Measurements from ENCODE around the gene SOCS2. TPM values are rescaled to one million over a fixed set of nuclear protein-coding genes. Genes with fewer than 3 reads are reported as not detected.

SOCS2 gene
- total RNA-seq, 4 donors from 2014 or later, result 18.8 to 76.8 (median 42.0) TPM

DNA sequence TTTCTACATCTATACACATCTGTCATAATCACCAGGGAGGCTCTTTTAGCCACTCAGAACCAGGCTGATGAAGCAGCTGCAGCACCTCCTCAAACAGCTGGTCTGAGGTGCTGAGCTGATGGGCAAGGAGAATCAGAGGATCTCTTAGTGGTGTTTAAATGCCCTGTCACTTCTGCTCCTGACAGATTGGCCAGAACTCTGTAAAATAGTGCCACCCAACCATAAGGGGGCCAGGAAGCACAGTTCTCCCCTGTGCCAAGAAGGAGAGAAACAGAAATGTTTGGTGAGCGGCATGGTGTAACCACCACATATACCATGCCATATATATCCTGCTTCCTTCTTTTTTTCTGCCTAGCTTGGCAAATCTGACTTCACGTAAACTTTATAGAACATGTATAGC, 12.8 kb downstream of the SOCS2 start:
- Histone ChIP-seq H3K36me3 (no peaks in the 10 kb centered on the region), H3K27me3 (no peaks in the 10 kb centered on the region), H3K9me3 (no peaks in the 10 kb centered on the region), H3K4me1 (no peaks in the 10 kb centered on the region), H3K4me3 (no peak overlapping the region), H3K27ac (no peak overlapping the region)
- no peak for DNase-seq (ENCODE audit: low spot score in 2 of 2)
- no peak for TF ChIP-seq POLR2A (IDR thresholded peaks at IDR 0.05)
- TF ChIP-seq, protein P1, sequence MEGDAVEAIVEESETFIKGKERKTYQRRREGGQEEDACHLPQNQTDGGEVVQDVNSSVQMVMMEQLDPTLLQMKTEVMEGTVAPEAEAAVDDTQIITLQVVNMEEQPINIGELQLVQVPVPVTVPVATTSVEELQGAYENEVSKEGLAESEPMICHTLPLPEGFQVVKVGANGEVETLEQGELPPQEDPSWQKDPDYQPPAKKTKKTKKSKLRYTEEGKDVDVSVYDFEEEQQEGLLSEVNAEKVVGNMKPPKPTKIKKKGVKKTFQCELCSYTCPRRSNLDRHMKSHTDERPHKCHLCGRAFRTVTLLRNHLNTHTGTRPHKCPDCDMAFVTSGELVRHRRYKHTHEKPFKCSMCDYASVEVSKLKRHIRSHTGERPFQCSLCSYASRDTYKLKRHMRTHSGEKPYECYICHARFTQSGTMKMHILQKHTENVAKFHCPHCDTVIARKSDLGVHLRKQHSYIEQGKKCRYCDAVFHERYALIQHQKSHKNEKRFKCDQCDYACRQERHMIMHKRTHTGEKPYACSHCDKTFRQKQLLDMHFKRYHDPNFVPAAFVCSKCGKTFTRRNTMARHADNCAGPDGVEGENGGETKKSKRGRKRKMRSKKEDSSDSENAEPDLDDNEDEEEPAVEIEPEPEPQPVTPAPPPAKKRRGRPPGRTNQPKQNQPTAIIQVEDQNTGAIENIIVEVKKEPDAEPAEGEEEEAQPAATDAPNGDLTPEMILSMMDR (IDR thresholded peaks at IDR 0.05), result no peak
- 86 to 88% methylated on average over 2 of the region's 2 CpGs for WGBS, 2 donors

DNA sequence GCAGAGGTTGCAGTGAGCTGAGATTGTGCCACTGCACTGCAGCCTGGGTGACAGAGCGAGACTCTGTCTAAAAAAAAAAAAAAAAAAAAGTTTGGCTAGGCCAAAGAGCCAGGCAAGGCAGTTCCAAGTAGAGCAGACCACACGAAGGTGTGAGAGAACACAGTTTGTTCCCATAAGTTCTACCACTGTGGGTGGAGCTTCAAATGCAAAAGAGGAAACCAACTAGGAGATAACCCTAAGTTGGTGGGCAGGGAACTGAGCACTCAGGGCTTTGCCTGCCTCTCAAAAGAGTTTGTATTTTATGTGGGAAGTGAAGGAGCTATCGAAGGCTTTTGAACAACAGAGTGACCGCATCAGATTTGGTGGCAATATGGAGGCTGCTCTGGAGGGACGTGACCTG, 15.1 kb downstream of the SOCS2 start:
- Histone ChIP-seq H3K27ac (no peak overlapping the region), H3K4me3 (no peak overlapping the region), H3K4me1 (peaks cover 0 to 4% (median 0%) of the 10 kb centered on the region in 4 donors), H3K36me3 (no peaks in the 10 kb centered on the region), H3K27me3 (no peaks in the 10 kb centered on the region), H3K9me3 (no peaks in the 10 kb centered on the region)
- TF ChIP-seq, protein P1 (IDR thresholded peaks at IDR 0.05), result no peak
- no peak for TF ChIP-seq POLR2A (IDR thresholded peaks at IDR 0.05)
- no peak for TF ChIP-seq EP300 (IDR thresholded peaks at IDR 0.05)
- DNase-seq (ENCODE audit: low spot score in 2 of 2), result no peak
- WGBS, 2 donors, result 84 to 88% methylated on average over 5 of the region's 5 CpGs

DNA sequence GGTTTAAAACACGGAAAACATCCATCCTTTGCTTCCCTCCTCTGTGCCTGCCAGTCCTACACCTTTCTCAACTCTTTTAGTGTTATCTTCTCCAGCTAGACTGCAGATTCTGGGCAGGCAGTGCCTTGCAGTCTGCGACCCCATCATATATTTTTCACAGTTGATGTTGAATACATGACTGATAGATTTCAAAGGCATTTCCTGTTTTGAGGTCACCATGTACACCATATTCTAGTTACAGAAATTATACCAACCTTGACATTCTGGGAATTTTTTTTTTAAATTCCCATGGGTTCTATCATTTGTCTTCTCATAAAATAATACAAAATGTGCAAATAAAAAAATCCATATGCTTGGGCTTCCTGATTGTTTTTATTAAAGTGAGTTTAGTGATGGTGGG, 16.6 kb downstream of the SOCS2 start:
- TF ChIP-seq POLR2A (IDR thresholded peaks at IDR 0.05) (no peak), EP300 (IDR thresholded peaks at IDR 0.05) (no peak)
- TF ChIP-seq, protein P1 (IDR thresholded peaks at IDR 0.05), result no peak
- Histone ChIP-seq H3K36me3 (no peaks in the 10 kb centered on the region), H3K9me3 (no peaks in the 10 kb centered on the region), H3K27ac (no peak overlapping the region), H3K4me3 (no peak overlapping the region), H3K27me3 (no peaks in the 10 kb centered on the region), H3K4me1 (peaks cover 0 to 4% (median 0%) of the 10 kb centered on the region in 4 donors)
- DNase-seq (ENCODE audit: low spot score in 2 of 2), result no peak
- 82 to 84% methylated on average over 2 of the region's 2 CpGs for WGBS, 2 donors

DNA sequence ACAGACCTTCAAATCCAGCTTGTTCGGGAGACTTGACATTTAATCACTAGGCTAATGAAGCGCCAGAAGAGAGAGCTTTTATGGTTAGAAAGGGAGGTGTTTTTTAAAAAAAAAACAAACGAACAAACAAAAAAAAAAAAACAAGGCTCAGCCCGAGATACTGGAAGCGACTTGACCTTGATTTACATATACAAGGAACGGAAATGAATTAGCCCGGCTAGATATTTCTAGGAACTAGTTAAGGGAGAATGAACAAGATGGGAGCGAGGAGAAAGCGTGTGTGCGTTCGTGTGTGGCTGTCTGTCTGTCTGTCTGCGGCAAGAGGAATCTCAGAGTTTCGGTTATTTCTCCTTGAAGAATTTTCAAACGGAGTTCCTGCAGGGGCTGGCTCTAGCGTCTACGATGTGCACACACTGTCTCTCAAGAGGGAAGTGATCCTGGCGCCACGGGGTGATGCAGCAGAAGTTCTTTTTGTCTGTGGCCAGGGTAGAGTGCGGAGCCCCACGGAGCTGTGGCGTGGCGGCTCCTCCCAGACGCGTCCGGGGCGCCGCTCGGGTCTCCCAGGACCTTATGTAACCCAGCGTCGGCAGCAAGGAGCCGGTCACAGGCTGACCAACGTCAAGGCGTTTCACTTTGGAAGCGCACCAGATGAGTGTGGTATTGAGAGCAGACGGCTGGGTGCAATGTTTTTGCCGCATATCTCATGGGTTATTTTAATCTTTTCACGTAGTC, 18.8 kb downstream of the SOCS2 start:
- peak overlapping the region in 3 of 4 donors; percentile 12 to 76 (median 18) for H3K27ac ChIP-seq
- peak; percentile 49 to 54 for DNase-seq (ENCODE audit: low spot score in 2 of 2)

More for the DNA sequence above, 18.8 kb downstream of the SOCS2 start:
- H3K4me1 ChIP-seq, result peaks cover 0 to 4% (median 0%) of the 10 kb centered on the region in 4 donors
- peak overlapping the region; percentile 23 to 55 (median 38) for H3K4me3 ChIP-seq
- WGBS, 2 donors, result 2 to 3% methylated on average over 36 to 37 of the region's 37 CpGs
- no peaks in the 10 kb centered on the region for H3K9me3 ChIP-seq
- TF ChIP-seq POLR2A (IDR thresholded peaks at IDR 0.05) (peak in 1 of 2 donors; percentile 35), EP300 (IDR thresholded peaks at IDR 0.05) (peak in 1 of 2 donors; percentile 57)
- TF ChIP-seq, protein P1 (IDR thresholded peaks at IDR 0.05), result no peak
- H3K27me3 ChIP-seq, result no peaks in the 10 kb centered on the region
- H3K36me3 ChIP-seq, result no peaks in the 10 kb centered on the region
